SU-DHL-6 (cell line): ENCODE data around the gene DIS3L2.

Experiments
- H2AFZ ChIP-seq: fragments of 200-600 bp; sonication (generic); 2 replicates; pipeline ENCODE4 v1.6.1; 2014; ENCODE audit warnings: low read depth, mild to moderate bottlenecking, moderate library complexity, mixed read lengths, antibody characterized with exemption, low read length; ENCODE audit not compliant: severe bottlenecking
- H3F3A ChIP-seq: fragments of 200-600 bp; shearing (Covaris generic); 2 replicates; pipeline ENCODE4 v1.6.0; 2016; ENCODE audit warnings: antibody characterized with exemption, mild to moderate bottlenecking; ENCODE audit not compliant: insufficient read depth
- H3K27ac ChIP-seq: fragments of 200-600 bp; sonication (generic); 2 replicates; pipeline ENCODE4 v1.5.1; 2016; ENCODE audit warnings: low read depth, mild to moderate bottlenecking, low read length, moderate library complexity, mixed read lengths
- H3K27me3 ChIP-seq: fragments of 200-600 bp; sonication (generic), shearing (Covaris generic); 2 replicates; pipeline ENCODE4 v1.6.0; 2014; ENCODE audit warnings: mild to moderate bottlenecking, low read length
- H3K36me3 ChIP-seq: fragments of 200-600 bp; sonication (generic); 2 replicates; pipeline ENCODE4 v1.6.1; 2014; ENCODE audit warnings: mild to moderate bottlenecking, low read length, mixed read lengths
- H3K4me2 ChIP-seq: fragments of 300-600, 200-600 bp; shearing (Covaris generic), sonication (generic); 2 replicates; pipeline ENCODE4 v1.6.0; 2014; ENCODE audit warnings: low read length, low read depth, mild to moderate bottlenecking; ENCODE audit not compliant: poor library complexity, severe bottlenecking
- H3K4me3 ChIP-seq: fragments of 200-600 bp; sonication (generic); 2 replicates; pipeline ENCODE4 v1.5.1; 2014; ENCODE audit warnings: antibody characterized with exemption, low read length, mild to moderate bottlenecking, mixed read lengths; ENCODE audit not compliant: insufficient read depth, poor library complexity, severe bottlenecking
- H3K79me2 ChIP-seq: fragments of 200-600 bp; sonication (generic); 2 replicates; pipeline ENCODE4 v1.6.1; 2014; ENCODE audit warnings: mild to moderate bottlenecking, low read length, moderate library complexity; ENCODE audit not compliant: insufficient read depth
- H3K9ac ChIP-seq: fragments of 200-600 bp; sonication (generic); 2 replicates; pipeline ENCODE4 v1.7.0; 2014; ENCODE audit warnings: mild to moderate bottlenecking, low read length
- H3K9me2 ChIP-seq: fragments of 200-600 bp; sonication (generic); replicated peaks from 2 replicates; pipeline ENCODE4 v1.6.1; 2014; ENCODE audit warnings: low read length; ENCODE audit not compliant: insufficient read depth
- H3K9me3 ChIP-seq: fragments of 200-600 bp; sonication (generic); 2 replicates; pipeline ENCODE4 v1.6.1; 2014; ENCODE audit warnings: low read length, mixed read lengths; ENCODE audit not compliant: insufficient read depth
- H4K20me1 ChIP-seq: fragments of 200-600 bp; sonication (generic); 2 replicates; pipeline ENCODE4 v1.6.1; 2014; ENCODE audit warnings: low read depth, mild to moderate bottlenecking, antibody characterized with exemption, low read length, moderate library complexity, mixed read lengths
- EZH2phosphoT487 ChIP-seq: fragments of 200-600 bp; sonication (generic), shearing (Covaris generic); conservative IDR thresholded peaks from 2 replicates; pipeline ENCODE4 v1.6.1; 2018; ENCODE audit warnings: mild to moderate bottlenecking, antibody characterized with exemption, low read length, moderate library complexity, mixed read lengths
- TF ChIP-seq, protein P1 (sequence below): fragments of 200-600 bp; sonication (generic); IDR thresholded peaks from one replicate; pipeline ENCODE4 v1.5.1; 2017; ENCODE audit warnings: antibody characterized with exemption, mild to moderate bottlenecking, low read length, moderate library complexity; ENCODE audit not compliant: insufficient read depth, poor library complexity, severe bottlenecking

DIS3L2 gene

DNA sequence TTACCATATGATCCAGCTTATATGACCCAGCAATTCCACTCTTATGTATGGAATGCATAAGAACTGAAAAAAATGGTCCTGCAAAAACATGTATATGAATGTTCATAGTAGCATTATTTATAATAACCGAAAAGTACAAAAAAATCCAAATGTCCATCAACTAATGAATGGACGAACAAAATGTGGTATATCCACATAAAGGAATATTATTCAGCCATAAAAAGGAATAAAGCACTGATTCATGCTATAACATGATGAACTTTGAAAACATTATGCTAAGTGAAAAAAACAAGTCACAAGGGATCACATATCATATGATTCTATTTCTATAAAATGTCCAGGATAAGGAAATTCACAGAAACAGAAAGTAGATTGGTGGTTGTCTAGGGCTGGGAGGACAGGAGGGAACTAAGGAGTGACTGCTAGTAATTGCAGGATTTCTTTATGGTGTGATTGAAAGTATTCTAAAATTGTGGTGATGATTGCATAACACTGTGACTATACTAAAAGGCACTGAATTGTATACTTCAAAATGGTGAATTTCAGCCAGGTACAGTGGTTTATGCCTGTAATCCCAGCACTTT is 10.0 kb upstream of the DIS3L2 start:
- no peaks in the 10 kb centered on the region for H3K9me3 ChIP-seq
- no peak overlapping the region for H2AFZ ChIP-seq
- no peak overlapping the region for H3K4me3 ChIP-seq
- no peak overlapping the region for H3K4me2 ChIP-seq
- no peaks in the 10 kb centered on the region for H4K20me1 ChIP-seq
- H3K9me2 ChIP-seq: no peaks in the 10 kb centered on the region
- no peak overlapping the region for H3K9ac ChIP-seq
- H3F3A ChIP-seq: no peaks in the 10 kb centered on the region
- no peaks in the 10 kb centered on the region for H3K79me2 ChIP-seq
- TF ChIP-seq, protein P1, sequence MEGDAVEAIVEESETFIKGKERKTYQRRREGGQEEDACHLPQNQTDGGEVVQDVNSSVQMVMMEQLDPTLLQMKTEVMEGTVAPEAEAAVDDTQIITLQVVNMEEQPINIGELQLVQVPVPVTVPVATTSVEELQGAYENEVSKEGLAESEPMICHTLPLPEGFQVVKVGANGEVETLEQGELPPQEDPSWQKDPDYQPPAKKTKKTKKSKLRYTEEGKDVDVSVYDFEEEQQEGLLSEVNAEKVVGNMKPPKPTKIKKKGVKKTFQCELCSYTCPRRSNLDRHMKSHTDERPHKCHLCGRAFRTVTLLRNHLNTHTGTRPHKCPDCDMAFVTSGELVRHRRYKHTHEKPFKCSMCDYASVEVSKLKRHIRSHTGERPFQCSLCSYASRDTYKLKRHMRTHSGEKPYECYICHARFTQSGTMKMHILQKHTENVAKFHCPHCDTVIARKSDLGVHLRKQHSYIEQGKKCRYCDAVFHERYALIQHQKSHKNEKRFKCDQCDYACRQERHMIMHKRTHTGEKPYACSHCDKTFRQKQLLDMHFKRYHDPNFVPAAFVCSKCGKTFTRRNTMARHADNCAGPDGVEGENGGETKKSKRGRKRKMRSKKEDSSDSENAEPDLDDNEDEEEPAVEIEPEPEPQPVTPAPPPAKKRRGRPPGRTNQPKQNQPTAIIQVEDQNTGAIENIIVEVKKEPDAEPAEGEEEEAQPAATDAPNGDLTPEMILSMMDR: no peak
- no peak for TF ChIP-seq EZH2phosphoT487
- no peak overlapping the region for H3K27ac ChIP-seq
- no peaks in the 10 kb centered on the region for H3K36me3 ChIP-seq
- H3K27me3 ChIP-seq: no peaks in the 10 kb centered on the region

DNA sequence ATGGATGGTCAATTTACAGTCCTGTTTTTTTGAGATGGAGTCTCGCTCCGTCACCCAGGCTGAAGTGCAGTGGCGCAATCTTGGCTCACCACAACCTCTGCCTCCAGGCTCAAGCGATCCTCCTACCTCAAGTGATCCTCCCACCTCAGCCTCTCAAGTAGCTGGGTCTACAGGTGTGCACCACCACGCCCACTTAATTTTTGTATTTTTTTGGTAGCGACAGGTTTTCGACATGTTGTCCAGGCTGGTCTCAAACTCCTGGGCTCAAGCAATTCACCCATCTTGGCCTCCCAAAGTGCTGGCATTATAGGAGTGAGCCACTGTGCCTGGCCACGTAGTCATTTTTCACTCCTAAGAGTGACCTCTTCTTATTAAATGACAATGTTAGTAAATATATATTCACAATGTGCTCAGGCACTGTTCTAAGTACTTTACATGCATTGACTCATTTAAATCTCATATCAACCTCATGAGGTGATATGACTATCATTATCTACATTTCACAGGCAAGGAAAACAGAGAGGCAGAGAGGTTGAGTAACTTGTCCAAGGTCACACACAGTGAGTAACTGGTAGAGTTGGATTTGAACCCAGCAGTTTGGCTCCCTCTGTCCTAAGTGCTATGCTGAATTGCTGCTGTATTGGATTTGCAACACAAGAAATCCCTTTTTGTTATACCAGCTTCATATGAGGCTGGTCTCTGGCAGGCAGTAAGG is 5.6 kb upstream of the DIS3L2 start:
- H3K4me2 ChIP-seq: no peak overlapping the region
- TF ChIP-seq, protein P1: no peak
- TF ChIP-seq EZH2phosphoT487: no peak
- no peaks in the 10 kb centered on the region for H3K36me3 ChIP-seq
- H3K27me3 ChIP-seq: no peaks in the 10 kb centered on the region
- no peak overlapping the region for H3K9ac ChIP-seq
- no peaks in the 10 kb centered on the region for H4K20me1 ChIP-seq
- H3K79me2 ChIP-seq: no peaks in the 10 kb centered on the region
- no peaks in the 10 kb centered on the region for H3K9me3 ChIP-seq
- H3K9me2 ChIP-seq: no peaks in the 10 kb centered on the region
- no peak overlapping the region for H3K4me3 ChIP-seq
- H3K27ac ChIP-seq: no peak overlapping the region
- H3F3A ChIP-seq: no peaks in the 10 kb centered on the region
- no peak overlapping the region for H2AFZ ChIP-seq

DNA sequence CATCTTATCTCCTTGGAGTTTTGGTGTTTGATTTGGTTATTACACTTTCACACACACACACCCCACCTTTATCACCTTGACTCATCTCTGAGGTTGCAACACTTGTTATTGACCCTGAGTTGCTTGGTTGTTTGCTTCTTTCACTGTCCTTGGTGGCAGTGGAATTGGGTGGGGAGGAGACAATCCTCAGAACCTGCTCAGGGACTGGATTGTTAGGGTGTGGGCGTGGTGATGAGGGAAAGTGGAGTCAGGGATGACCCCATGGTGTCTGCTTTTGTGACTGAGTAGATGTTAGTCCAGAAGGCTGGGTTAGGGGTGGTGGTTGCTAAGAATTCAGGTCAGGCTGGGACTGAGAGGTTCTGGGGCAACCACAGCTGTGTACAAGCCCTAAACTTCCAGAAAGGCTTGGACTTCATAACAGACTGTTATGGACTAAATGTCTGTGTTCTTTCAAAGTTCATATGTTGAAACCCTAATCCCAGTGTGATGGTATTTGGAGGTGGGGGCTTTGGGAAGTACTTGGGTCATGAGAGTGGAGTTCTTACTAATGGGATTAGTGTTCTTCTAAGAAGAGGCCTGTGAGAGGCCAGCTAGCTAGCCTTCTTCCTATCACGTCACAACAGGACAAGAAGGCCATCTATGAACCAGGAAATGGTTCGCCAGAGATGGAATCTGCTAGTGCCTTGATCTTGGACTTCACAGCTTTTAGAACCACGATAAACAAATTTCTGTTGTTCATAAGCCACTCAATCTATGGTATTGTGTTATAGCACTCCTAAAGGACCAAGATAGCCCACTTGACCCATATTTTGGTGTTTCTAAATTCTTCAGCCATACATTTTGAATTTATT is 3.4 kb upstream of the DIS3L2 start:
- no peak overlapping the region for H3K9ac ChIP-seq
- H2AFZ ChIP-seq: no peak overlapping the region
- no peak overlapping the region for H3K4me3 ChIP-seq
- H3K4me2 ChIP-seq: no peak overlapping the region
- no peaks in the 10 kb centered on the region for H4K20me1 ChIP-seq
- H3K79me2 ChIP-seq: peaks cover 13% of the 10 kb centered on the region
- no peaks in the 10 kb centered on the region for H3F3A ChIP-seq
- no peak for TF ChIP-seq EZH2phosphoT487
- TF ChIP-seq, protein P1: no peak
- no peaks in the 10 kb centered on the region for H3K9me2 ChIP-seq
- no peaks in the 10 kb centered on the region for H3K9me3 ChIP-seq
- H3K27ac ChIP-seq: no peak overlapping the region
- H3K36me3 ChIP-seq: no peaks in the 10 kb centered on the region
- H3K27me3 ChIP-seq: no peaks in the 10 kb centered on the region
